ENCODE measurements around the gene ITGAD. TPM values are rescaled to one million over a fixed set of nuclear protein-coding genes. Genes with fewer than 3 reads are reported as not detected.

Gene ITGAD
- polyA plus RNA-seq, 1 of the 3 experiments (the other 2 are of a cell fraction) = not detected

GRCh38 chr16:31362476-31363405, 30.4 kb upstream of the ITGAD start:
- ChIA-PET POLR2A (no interaction called here), CTCF (no interaction called here)
- Histone ChIP-seq H3K4me3 (ENCODE audit: low read depth in 2 of 2, low read length in 1 of 2) (no peak overlapping the region), H4K20me1 (ENCODE audit: insufficient read depth) (no peaks in the 10 kb centered on the region), H3K4me2 (no peak overlapping the region), H3K27ac (ENCODE audit: low read depth in 2 of 2, low read length in 1 of 2) (no peak overlapping the region), H2AFZ (ENCODE audit: low read depth) (no peak overlapping the region), H3K9me2 (no peaks in the 10 kb centered on the region), H3K4me1 (ENCODE audit: control insufficient read depth in 1 of 2, insufficient read depth in 2 of 2, low read depth in 1 of 2, low read length in 1 of 2) (no peaks in the 10 kb centered on the region), H3K36me3 (replicated peaks in 1 of 2; ENCODE audit: control insufficient read depth in 1 of 2, insufficient read depth in 2 of 2, low read length in 1 of 2) (no peaks in the 10 kb centered on the region), H3F3A (replicated peaks; ENCODE audit: insufficient read depth) (no peaks in the 10 kb centered on the region), H3K9ac (no peak overlapping the region), H3K27me3 (ENCODE audit: insufficient read depth) (peaks cover 57% of the 10 kb centered on the region), H3K9me3 (no peaks in the 10 kb centered on the region), H3K79me2 (ENCODE audit: insufficient read depth) (no peaks in the 10 kb centered on the region)
- 21% methylated on average over 14 of the region's 26 CpGs for WGBS (ENCODE audit: low lambda C conversion rate)
- DNase-seq = no peak
- TF ChIP-seq JUND (IDR thresholded peaks at IDR 0.05) (no peak), REST (IDR thresholded peaks at IDR 0.05; ENCODE audit: low read depth, low read length) (no peak), GABPA (IDR thresholded peaks at IDR 0.05; ENCODE audit: low read depth) (no peak), MAX (IDR thresholded peaks at IDR 0.05; ENCODE audit: low read depth) (no peak), MEF2A (IDR thresholded peaks at IDR 0.05; ENCODE audit: borderline replicate concordance, low read depth) (no peak), YY1 (IDR thresholded peaks at IDR 0.05; ENCODE audit: low read depth) (no peak), GATA2 (CRISPR knock-in tag; IDR thresholded peaks at IDR 0.05) (no peak), IRF3 (IDR thresholded peaks at IDR 0.05; ENCODE audit: low read depth, low read length) (no peak), EP300 (IDR thresholded peaks at IDR 0.05; ENCODE audit: borderline replicate concordance in 1 of 2, low read depth in 1 of 2, low read length in 1 of 2) (no peak), FOXJ3 (CRISPR knock-in tag; IDR thresholded peaks at IDR 0.05) (no peak), ZBTB33 (IDR thresholded peaks at IDR 0.05; ENCODE audit: borderline replicate concordance, low read depth) (no peak), USF2 (IDR thresholded peaks at IDR 0.05; ENCODE audit: borderline replicate concordance, low read depth, low read length) (no peak), RAD21 (IDR thresholded peaks at IDR 0.05; ENCODE audit: low read length) (no peak), NRF1 (IDR thresholded peaks at IDR 0.05; ENCODE audit: low read depth, low read length) (no peak), TCF12 (IDR thresholded peaks at IDR 0.05) (no peak), PBX3 (IDR thresholded peaks at IDR 0.05) (no peak), CHD2 (IDR thresholded peaks at IDR 0.05; ENCODE audit: low read length, partially characterized antibody) (no peak), ELF1 (IDR thresholded peaks at IDR 0.05) (no peak), POLR2AphosphoS5 (IDR thresholded peaks at IDR 0.05; ENCODE audit: low read depth, low read length) (no peak)

Measured in SK-N-SH (cell line).